ENCODE measurements around the gene NLRP9.
A peak's percentile ranks its signal among the peaks of the same experiment; 100 is the strongest.

Gene NLRP9

DNA sequence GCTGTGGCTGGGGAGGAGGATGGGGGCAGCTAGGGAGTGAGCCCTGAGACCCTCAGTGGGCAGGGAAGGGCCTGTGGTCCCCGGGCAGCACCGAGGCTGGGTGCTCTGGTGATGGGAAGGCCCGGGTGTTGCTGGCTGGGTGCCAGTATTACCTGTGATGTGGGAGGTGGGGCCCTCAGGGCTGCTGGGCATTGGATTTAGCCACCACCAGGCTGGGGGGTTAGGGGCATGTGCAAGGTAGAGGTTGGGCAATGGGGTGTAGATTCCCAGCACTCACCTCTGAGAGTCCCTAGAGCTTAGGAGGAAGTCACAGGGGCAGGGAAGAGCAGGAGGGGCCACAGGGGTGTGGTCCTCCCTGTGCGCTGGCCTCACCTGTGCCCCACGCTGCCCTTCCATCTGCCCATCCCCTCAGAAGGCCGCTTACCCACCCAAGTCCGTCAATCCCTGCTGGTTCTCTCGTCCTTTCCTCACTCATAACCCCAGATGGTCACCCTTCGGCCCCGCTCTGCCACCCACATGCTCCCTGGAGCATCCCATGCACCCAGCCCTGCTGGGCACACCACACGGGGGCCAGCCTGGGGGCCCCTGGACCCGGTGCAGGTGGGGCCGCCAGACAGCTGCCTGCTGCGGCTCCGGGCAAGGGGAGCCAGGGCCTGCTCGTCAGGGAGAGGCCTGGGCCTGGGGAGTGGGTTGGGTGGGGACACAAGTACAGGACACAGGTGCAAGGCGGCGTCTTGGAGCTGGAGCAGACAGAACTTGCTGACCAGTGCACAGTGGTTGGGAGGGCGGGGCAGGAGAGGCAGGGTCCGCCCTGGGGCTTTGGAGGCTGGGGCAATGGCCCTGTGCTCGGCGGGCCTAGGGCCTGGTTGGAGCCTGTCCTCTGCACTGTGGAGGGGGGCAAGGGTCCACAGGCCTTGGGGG, 50.7 kb downstream of the NLRP9 start:
- no peak for DNase-seq (ENCODE audit: low read depth)

GRCh38 chr19:55686311-55687050, 51.7 kb downstream of the NLRP9 start:
- DNase-seq (ENCODE audit: low read depth) = no peak

DNA sequence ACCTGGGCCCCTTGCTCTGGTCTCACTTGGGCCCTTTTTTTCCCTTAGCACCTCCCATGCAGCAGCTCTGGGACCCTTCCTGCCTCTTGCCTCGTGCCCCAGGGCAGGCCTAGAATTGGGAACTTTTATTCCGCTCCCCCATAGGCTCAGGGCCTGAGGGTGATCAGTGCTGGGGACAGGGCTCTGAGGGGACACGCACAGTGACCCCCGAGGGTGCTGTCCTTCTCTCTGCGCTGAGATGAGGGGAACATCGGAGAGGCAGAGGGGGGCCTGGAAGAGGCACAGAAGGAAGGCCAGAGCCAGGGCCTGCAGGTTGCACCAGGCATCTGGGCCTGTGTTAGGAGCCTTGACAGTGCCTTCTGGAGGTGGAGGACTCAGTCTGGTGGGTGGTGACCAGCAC, 52.4 kb downstream of the NLRP9 start:
- DNase-seq (ENCODE audit: low read depth) = no peak

- DNase-seq (ENCODE audit: low read depth) = no peak
Measured at GRCh38 chr19:55684946-55685681, 53.1 kb downstream of the NLRP9 start.

DNA sequence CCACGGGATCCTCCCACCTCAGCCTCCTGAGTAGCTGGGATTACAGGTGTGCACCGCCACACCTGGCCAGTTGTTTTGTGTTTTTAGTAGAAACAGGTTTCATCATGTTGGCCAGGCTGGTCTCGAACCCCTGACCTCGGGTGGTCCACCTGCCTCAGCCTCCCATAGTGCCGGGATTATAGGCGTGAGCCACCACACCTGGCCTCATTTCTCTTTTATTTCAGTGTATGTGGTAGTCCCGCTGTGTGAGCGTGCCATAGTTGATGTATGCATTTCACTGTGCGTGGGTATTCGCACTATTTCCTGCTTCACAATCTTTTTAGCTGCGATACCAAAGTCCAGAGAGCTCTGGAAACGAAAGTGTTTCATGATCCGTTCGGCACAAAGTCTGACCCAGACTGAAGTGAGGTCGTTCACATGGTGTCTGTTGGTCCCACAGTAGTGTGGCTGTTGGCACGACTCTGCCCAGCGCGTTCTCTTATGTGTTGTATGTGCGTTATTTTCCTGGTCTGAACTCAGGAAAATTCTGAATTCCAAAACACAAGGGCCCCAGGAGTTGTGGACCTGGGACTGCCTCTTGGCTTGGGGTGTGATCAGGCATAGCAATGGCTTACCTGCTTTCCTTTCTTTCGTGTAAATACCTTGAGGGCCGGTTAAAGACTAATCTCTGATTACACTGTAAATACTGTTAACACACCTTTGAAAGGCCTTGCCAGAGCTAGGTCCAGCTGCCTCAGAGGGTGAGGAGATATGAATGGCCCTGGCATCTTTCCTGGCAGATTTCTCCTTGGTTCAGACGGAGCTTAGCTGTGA, 54.5 kb downstream of the NLRP9 start:
- no peak for DNase-seq (ENCODE audit: low read depth)

GRCh38 chr19:55681131-55682092, 56.8 kb downstream of the NLRP9 start:
- DNase-seq (ENCODE audit: low read depth) = no peak

GRCh38 chr19:55680339-55681130, 57.7 kb downstream of the NLRP9 start:
- DNase-seq (ENCODE audit: low read depth) = no peak

DNA sequence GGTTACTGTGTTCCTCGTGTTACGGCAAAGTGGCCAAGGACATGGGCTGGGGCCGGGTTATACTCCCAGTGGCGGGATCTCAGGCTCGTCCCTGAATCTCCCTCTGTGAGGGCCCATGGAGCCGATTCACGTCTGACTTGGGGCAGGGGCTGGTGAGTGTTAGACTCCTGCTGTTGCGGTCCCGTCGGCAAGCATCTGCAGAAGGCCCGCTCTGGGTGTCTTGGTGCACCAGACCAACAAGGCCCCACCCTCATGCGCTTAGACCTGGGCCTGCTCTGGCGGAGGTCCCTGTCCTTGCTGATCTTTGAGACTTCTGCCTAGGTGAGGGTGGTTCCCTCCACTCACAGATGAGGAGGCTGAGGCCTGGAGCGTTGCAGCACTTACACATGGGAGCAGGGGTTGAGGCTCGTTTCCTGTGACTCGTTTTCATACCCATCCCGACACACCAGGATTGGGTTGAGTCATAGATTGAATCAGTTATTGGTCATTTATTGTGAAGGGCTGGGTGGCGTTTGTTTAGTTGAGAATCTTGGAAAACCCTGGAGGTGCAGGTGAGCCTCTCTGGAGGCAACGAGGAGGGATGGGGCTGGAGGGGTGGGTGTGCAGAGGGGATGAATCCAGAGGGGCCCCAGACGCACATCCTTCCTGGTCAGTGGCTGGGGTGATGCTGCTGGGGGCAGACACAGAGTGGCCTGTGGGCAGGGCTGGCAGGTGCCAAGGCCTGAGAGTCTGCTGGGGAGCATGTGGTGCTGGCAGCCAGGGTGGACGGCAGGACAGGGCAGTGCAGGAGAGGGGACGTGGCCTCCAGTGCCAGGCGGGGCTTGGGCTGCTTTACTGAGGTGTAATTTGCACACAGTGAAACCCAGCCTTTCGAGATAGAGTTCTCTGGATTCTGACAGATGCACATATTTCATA, 58.6 kb downstream of the NLRP9 start:
- DNase-seq (ENCODE audit: low read depth) = no peak

DNA sequence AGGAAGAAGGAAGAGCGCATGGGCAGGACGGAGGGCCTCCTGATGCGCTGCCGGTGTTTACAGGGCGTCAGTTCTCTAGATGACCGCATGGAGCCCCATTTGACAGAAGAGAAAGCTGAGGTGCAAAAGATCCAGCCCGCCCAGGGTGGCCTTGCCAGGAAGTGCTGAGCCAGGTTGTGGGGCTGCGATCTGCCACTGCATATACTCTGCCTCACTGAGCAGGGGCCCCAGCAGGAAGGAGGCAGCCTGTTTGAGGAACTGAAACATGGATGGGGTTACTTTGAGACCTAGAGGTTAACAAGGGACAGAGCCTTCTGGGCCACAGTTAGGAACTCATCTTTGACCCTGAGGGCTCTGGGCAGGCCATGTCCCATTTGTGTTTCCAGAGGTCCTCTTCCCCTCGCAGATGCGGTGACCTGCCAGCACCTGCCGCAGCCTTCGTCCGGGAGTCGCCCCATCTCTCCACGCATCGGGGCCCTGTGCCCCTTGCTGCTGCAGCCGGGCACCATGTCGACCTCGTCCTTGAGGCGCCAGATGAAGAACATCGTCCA, 60.0 kb downstream of the NLRP9 start:
- DNase-seq (ENCODE audit: low read depth) = no peak

DNA sequence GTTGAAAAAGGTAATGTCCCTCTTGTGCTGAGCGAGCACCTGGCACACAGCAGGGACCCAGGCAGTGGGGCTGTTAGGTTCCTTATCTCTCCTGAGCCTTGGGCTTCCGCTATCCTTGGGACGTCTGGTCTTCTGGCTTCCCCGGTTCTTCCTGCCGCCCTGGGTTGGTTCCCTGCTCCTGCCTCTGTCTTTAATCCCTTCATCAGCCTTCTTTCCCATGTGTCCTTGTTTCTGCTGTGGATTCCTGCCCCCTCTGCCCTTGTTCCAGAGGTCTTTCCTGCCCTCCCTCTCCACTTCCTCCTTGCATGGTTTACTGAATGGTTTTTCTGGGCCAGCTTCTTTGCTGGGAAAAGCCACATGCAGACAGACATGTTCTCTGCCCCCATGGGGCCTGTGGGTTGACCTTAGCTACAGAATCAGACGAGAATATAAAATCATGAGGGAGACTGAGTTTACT, 60.6 kb downstream of the NLRP9 start:
- no peak for DNase-seq (ENCODE audit: low read depth)

GRCh38 chr19:55676889-55677505, 61.2 kb downstream of the NLRP9 start:
- no peak for DNase-seq (ENCODE audit: low read depth)

DNA sequence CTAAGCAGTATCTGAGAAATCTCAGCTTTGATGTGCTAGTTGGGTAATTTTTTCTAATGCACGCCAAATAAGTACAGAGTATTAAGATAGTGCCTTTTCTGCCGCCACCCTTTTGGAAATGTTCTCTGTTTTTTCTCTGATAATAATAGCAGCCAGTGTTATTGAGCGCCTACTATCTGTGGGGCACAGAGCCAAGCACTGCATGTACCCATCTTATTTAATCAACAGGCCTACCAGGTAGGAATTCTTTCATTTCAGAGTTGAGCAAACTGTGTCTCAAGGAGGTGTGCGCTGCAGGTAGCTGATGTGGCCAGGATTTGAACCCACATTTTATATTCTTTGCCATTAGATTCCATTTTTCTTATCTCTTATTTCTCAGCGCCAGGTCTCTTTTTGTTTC, 61.8 kb downstream of the NLRP9 start:
- DNase-seq (ENCODE audit: low read depth) = no peak

GRCh38 chr19:55675661-55676354, 62.4 kb downstream of the NLRP9 start:
- DNase-seq (ENCODE audit: low read depth) = no peak

- DNase-seq (ENCODE audit: low read depth) = peak; percentile 95
Measured at GRCh38 chr19:55674841-55675660, 63.2 kb downstream of the NLRP9 start, which contains the start of gene EPN1. TSS of gene EPN1 (plus strand) at chr19:55675226. CDS start at chr19:55678628, 3,402 bp downstream.

DNA sequence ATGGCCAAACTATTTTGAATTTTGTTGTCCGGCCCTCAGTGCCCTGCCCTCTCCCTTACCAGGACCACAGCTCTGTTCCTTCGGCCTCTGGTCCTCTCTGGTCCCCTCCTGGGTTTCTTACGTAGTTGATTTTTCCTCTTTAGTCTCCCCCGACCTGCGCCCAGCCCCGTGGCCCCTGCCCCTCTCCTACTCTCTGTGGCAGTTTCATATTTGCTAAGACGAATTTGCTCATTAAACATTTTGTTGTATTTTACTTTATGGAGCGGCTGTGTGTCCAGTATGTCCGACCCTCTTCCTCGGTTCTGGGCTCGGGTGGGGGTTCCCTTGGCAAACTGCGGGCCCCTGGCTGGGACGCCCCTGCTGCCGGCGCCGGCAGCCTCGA, 63.8 kb downstream of the NLRP9 start:
- DNase-seq (ENCODE audit: low read depth) = no peak

- no peak for DNase-seq (ENCODE audit: low read depth)
Measured at GRCh38 chr19:55673889-55674288, 64.3 kb downstream of the NLRP9 start.
